ENCODE measurements around the gene HMG20A.

DNA sequence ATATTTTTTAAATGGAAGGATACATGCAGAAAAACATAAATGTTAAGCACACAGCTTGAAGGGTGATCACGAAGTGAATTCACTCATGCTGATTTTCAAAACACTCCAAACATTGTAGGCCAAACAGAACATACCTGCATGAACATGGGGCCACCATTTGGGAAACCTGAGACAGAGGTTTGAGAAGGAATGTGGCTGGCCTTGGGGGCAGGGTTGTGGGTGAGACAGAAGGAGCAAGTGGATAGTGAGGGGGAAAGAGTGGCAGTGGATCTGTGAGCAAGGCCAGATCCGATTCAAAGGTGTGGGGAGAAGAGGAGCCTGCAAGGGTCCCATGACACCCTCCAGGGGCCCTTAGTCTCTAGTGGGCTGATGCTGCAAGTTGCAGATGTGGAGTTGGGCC lies 94.9 kb downstream of the HMG20A start:
- TF ChIP-seq, protein P1, sequence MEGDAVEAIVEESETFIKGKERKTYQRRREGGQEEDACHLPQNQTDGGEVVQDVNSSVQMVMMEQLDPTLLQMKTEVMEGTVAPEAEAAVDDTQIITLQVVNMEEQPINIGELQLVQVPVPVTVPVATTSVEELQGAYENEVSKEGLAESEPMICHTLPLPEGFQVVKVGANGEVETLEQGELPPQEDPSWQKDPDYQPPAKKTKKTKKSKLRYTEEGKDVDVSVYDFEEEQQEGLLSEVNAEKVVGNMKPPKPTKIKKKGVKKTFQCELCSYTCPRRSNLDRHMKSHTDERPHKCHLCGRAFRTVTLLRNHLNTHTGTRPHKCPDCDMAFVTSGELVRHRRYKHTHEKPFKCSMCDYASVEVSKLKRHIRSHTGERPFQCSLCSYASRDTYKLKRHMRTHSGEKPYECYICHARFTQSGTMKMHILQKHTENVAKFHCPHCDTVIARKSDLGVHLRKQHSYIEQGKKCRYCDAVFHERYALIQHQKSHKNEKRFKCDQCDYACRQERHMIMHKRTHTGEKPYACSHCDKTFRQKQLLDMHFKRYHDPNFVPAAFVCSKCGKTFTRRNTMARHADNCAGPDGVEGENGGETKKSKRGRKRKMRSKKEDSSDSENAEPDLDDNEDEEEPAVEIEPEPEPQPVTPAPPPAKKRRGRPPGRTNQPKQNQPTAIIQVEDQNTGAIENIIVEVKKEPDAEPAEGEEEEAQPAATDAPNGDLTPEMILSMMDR (IDR thresholded peaks at IDR 0.05; ENCODE audit: poor library complexity, severe bottlenecking) = no peak
- no peak for TF ChIP-seq EP300 (conservative IDR thresholded peaks at IDR 0.05; ENCODE audit: poor library complexity, severe bottlenecking)
- TF ChIP-seq EZH2 (IDR thresholded peaks at IDR 0.05; ENCODE audit: borderline replicate concordance, insufficient read depth, low read length, poor library complexity, severe bottlenecking) = no peak
- no peak for TF ChIP-seq POLR2AphosphoS5 (IDR thresholded peaks at IDR 0.05)
- TF ChIP-seq, protein P2, sequence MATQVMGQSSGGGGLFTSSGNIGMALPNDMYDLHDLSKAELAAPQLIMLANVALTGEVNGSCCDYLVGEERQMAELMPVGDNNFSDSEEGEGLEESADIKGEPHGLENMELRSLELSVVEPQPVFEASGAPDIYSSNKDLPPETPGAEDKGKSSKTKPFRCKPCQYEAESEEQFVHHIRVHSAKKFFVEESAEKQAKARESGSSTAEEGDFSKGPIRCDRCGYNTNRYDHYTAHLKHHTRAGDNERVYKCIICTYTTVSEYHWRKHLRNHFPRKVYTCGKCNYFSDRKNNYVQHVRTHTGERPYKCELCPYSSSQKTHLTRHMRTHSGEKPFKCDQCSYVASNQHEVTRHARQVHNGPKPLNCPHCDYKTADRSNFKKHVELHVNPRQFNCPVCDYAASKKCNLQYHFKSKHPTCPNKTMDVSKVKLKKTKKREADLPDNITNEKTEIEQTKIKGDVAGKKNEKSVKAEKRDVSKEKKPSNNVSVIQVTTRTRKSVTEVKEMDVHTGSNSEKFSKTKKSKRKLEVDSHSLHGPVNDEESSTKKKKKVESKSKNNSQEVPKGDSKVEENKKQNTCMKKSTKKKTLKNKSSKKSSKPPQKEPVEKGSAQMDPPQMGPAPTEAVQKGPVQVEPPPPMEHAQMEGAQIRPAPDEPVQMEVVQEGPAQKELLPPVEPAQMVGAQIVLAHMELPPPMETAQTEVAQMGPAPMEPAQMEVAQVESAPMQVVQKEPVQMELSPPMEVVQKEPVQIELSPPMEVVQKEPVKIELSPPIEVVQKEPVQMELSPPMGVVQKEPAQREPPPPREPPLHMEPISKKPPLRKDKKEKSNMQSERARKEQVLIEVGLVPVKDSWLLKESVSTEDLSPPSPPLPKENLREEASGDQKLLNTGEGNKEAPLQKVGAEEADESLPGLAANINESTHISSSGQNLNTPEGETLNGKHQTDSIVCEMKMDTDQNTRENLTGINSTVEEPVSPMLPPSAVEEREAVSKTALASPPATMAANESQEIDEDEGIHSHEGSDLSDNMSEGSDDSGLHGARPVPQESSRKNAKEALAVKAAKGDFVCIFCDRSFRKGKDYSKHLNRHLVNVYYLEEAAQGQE (IDR thresholded peaks at IDR 0.05; ENCODE audit: borderline replicate concordance) = no peak
- TF ChIP-seq RAD21 (conservative IDR thresholded peaks at IDR 0.05) = no peak
- no peak for TF ChIP-seq SMC3 (conservative IDR thresholded peaks at IDR 0.05; ENCODE audit: poor library complexity)
- TF ChIP-seq MXI1 (conservative IDR thresholded peaks at IDR 0.05; ENCODE audit: poor library complexity, severe bottlenecking) = no peak
- no peak for TF ChIP-seq TAF1 (IDR thresholded peaks at IDR 0.05; ENCODE audit: low read depth)
